RWPE1 (cell line): ENCODE measurements around the gene CALHM6.

Experiments
- CTCF ChIA-PET: fragments of 350-600 bp; sonication (Branson Sonifier 250); formaldehyde crosslinking; extraction: SDS; loops from one replicate; lab custom pipeline; 2021; lab: Yijun Ruan, JAX
- POLR2A ChIA-PET: fragments of 400-600 bp; formaldehyde crosslinking; extraction: SDS; loops from one replicate; lab custom pipeline; 2020; ENCODE audit warnings: antibody characterized with exemption; ENCODE audit not compliant: low non-redundant PET; lab: Yijun Ruan, JAX
- DNase-seq: peaks from one replicate; pipeline ENCODE4 v3.0.0; 2012; ENCODE audit warnings: low spot score
- H3K27ac ChIP-seq: fragments of 450-650 bp; 2 replicates; pipeline ENCODE4 v1.5.1; 2017
- TF ChIP-seq, protein P1 (sequence below): fragments of 450-650 bp; conservative IDR thresholded peaks from 2 replicates; pipeline ENCODE4 v1.5.1; 2017; ENCODE audit warnings: low read depth, mild to moderate bottlenecking

CALHM6 gene

DNA sequence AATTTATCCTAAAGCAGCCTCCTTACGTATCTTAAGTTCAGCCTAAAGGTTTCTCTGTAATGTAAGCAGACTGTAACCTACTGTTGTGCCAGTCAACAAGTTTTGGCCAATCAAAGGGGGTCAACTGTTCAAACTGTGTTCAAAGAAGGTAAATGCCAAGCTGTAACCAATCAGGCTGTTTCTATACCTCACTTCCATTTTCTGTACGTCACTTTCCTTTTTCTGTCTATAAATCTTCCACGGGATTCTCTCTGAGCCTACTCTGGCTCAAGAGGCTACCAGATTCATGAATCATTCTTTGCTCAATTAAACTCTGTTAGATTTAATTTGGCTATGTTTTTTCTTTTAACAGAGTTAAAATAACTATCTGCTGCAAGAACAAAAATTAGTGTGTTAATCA, 5.1 kb upstream of the CALHM6 start:
- no peak overlapping the region for H3K27ac ChIP-seq
- ChIA-PET CTCF (no interaction called here), POLR2A (no interaction called here)
- TF ChIP-seq, protein P1, sequence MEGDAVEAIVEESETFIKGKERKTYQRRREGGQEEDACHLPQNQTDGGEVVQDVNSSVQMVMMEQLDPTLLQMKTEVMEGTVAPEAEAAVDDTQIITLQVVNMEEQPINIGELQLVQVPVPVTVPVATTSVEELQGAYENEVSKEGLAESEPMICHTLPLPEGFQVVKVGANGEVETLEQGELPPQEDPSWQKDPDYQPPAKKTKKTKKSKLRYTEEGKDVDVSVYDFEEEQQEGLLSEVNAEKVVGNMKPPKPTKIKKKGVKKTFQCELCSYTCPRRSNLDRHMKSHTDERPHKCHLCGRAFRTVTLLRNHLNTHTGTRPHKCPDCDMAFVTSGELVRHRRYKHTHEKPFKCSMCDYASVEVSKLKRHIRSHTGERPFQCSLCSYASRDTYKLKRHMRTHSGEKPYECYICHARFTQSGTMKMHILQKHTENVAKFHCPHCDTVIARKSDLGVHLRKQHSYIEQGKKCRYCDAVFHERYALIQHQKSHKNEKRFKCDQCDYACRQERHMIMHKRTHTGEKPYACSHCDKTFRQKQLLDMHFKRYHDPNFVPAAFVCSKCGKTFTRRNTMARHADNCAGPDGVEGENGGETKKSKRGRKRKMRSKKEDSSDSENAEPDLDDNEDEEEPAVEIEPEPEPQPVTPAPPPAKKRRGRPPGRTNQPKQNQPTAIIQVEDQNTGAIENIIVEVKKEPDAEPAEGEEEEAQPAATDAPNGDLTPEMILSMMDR = no peak
- no peak for DNase-seq

DNA sequence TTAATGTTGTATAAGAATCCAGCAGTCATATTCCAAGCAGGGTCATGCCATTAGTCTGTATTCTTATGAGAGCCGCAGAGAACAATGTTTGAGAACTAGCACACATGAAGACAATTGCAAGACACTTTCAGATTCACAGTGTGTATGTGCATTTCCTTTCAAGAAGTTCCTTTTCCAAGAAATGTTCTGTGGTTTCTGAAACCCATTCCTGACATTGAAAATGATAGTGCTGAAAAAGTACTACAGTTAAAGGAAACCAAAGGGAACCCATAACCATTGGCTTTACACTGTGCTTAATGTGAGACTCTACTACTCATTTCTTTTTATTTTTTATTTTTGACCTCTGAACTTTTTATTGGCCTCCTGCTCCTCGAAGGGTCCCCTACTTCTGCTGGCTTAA, 4.2 kb upstream of the CALHM6 start:
- POLR2A ChIA-PET = no interaction called here
- H3K27ac ChIP-seq = no peak overlapping the region
- TF ChIP-seq, protein P1 = no peak
- no peak for DNase-seq
- CTCF ChIA-PET = no interaction called here

DNA sequence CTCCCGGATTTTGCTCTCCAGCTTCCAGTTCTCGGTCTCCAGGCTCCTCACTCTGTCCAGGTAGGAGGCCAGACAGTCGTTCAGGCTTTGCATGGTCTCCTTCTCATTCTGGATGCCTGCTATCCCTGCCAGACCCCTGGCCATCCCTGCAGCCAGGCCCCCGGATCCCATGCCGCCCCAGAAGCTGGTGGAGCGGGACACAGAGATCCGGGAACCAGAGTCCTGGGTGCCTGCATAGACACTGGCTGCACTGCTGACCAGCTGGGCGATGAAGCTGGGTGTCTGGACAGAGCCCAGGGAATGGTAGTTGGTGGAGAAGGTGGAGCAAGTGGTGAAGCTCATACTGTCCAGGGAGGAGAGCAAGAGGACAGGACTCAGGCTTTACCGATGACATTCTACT, 2.9 kb upstream of the CALHM6 start:
- ChIA-PET CTCF (interaction anchor here (0.6 kb wide), 1 partner anchor 17 kb away, joined by 3 read pairs; no protein-coding TSS in a partner anchor), POLR2A (no interaction called here)
- no peak overlapping the region for H3K27ac ChIP-seq
- no peak for DNase-seq
- TF ChIP-seq, protein P1 = no peak

DNA sequence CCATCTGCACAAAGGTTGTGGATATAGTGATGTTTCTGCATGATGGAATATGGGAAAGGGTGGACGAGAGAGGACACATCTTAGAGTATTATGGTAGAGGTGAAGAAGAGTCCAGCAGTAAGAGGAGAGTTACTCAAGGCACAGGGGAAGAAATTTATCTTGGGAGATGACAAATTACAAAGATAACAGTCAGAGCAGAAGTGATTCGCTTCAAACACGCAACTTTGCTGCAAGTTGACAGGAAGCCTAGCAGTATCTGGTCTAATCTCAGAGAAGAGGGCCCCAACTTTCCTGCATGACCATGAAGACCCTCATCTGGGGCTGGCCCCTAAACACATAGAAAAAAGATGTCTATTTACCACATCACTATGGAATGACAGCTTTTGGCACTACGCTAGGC, 1.2 kb upstream of the CALHM6 start:
- DNase-seq = no peak
- TF ChIP-seq, protein P1 = no peak
- CTCF ChIA-PET = interaction anchor here (0.5 to 0.7 kb wide), 2 partner anchors 27 to 192 kb away, joined by 3 to 4 read pairs; no protein-coding TSS in a partner anchor
- POLR2A ChIA-PET = no interaction called here
- no peak overlapping the region for H3K27ac ChIP-seq

DNA sequence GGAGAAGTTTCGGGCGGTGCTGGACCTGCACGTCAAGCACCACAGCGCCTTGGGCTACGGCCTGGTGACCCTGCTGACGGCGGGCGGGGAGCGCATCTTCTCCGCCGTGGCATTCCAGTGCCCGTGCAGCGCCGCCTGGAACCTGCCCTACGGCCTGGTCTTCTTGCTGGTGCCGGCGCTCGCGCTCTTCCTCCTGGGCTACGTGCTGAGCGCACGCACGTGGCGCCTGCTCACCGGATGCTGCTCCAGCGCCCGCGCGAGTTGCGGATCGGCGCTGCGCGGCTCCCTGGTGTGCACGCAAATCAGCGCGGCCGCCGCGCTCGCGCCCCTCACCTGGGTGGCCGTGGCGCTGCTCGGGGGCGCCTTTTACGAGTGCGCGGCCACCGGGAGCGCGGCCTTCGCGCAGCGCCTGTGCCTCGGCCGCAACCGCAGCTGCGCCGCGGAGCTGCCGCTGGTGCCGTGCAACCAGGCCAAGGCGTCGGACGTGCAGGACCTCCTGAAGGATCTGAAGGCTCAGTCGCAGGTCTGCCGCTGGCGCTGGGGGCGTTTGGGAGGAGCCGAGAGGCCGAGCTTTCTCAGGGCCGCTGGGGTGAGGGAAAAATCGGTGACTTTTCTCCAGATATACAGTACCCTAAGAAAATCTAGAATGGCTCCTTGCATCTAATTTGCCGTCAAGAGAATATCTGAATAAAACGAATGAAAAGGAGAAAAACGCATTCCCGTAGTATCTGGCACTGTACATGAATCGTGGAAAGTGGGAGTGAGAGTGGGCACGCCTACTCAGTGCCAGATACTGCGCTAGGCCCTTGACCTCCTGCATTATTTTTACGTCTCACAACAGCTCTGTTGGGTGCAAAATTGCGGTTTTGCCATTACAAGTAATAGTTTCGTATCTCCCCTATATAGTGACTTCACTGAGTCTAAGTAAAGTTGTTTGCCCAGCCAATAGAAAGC, 1.0 kb downstream of the CALHM6 start:
- no peak overlapping the region for H3K27ac ChIP-seq
- POLR2A ChIA-PET = no interaction called here
- CTCF ChIA-PET = no interaction called here
- TF ChIP-seq, protein P1 = no peak
- no peak for DNase-seq

DNA sequence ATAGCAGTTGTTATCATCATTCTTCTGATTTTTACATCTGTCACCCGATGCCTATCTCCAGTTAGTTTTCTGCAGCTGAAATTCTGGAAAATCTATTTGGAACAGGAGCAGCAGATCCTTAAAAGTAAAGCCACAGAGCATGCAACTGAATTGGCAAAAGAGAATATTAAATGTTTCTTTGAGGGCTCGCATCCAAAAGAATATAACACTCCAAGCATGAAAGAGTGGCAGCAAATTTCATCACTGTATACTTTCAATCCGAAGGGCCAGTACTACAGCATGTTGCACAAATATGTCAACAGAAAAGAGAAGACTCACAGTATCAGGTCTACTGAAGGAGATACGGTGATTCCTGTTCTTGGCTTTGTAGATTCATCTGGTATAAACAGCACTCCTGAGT, 2.1 kb downstream of the CALHM6 start:
- TF ChIP-seq, protein P1 = no peak
- H3K27ac ChIP-seq = no peak overlapping the region
- ChIA-PET CTCF (no interaction called here), POLR2A (no interaction called here)
- no peak for DNase-seq
